HuH-7.5 (cell line): ENCODE measurements around the gene ZNF580.

Source experiments
- DNase-seq: peaks from one replicate; pipeline ENCODE4 v3.0.0; 2011; ENCODE audit warnings: low spot score

The ZNF580 gene

DNA sequence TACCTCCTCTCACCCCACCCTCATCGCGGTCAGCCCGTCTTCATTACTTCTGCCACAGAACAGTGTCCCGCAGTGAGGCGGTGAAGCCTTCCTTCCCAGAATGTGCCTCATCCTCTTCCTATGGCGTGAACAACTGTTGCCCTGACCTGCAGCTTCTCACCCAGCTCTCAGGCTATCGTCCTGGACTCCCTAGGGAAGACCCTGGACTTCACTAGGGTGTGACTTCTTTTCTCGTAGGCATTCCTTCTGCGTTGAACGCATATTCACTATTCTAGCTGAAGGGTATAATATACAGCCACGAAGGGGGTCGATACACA is 34.4 kb upstream of the ZNF580 start:
- DNase-seq: no peak

DNA sequence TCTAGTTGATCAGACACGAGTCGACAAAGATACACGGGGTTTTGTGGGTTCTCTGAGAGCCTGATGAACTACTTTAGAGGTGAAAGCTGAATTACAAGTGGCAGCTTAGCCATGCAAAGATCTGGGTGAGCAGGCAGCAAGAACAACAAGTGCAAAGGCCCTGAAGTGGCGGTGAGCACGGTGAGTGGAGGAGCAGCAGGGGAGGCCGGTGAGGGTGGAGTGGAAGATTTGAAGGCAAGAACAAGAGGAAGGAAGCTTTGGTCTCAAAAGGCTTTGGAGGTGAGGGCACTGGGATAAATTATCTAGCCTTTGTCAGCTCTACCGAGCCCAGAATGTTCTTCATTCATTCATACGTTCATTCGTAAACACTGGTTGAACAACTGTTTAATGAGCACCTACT is 34.0 kb upstream of the ZNF580 start:
- no peak for DNase-seq

DNA sequence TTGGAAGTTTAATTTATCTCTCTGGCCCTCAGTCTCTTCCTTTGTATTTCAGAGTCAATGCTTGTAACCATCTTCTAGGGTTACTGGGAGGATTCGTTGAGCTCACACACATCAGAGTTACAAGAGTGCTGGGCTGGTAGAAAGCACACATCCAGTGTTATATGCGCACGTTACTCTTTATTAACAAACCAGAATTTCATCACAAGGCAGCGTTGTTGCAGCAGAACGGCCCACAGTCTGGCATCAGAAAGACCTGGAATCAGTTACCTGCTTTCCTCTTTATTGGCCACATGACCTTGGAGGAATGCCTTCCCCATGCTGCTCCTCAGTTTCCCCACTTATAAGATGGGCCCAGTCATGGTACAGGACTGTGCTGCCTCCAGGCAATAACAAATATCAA is 31.5 kb upstream of the ZNF580 start:
- no peak for DNase-seq

DNA sequence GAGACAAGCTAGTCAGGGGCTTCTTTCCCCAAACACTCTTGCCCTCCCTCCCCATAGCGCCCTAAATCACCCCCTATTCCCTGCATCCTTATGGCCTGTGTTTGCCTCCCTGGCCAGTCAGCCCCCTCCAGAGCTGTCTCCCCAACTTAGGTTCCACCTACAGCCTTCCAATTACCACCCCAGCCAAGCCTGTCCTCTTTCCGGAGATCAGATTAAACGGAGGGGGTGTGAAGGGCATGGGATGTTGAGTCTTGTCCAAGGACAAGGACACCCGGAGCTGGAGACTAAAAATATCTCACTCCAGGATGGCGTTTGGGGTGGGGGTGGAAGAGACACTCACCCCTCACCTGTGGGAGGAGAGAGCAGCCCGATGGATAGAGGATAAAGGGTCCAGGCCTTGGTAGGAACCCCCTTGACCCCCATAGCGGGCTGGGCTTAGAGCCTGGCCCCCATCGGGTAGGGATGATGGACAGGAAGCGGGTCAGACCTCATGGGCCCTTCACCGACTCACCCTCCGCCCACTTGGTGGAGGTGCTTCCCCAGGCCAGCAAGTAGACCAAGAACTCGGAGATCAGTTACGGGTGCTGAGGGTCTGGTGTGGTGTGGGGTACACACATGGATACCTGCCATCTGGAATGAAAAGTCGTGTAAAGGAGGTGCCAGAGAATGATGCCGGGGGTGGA is 29.4 kb upstream of the ZNF580 start:
- DNase-seq: no peak

DNA sequence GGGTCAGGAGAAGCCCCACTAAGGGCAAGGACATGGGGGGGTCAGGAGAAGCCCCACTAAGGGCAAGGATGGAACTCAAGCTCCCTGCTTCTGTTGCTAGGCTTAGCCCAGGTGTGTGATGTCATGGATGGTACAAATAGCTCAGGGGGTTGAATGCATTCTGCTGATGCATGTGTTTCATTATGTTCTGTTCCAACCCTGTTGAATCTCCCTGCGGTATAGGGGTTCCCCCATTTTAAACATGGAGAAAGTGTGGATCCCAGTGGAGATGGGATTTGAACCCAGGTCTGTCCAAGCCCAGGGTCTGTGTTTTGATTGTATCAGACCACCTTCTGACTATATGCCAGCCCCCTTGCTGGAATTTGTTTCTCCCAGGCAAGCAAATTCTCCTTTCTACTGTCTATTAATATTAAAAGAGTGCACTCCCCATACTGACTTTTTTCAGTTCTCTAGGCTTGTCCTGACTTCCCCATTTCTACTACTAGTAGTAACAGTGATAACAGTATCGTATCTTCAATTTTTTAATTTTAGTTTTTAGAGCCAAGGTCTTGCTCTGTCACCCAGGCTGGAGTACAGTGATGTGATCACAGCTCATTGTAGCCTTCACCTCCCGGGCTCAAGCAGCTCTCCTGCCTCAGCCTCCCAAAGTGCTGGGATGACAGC is 28.7 kb upstream of the ZNF580 start:
- DNase-seq: no peak

DNA sequence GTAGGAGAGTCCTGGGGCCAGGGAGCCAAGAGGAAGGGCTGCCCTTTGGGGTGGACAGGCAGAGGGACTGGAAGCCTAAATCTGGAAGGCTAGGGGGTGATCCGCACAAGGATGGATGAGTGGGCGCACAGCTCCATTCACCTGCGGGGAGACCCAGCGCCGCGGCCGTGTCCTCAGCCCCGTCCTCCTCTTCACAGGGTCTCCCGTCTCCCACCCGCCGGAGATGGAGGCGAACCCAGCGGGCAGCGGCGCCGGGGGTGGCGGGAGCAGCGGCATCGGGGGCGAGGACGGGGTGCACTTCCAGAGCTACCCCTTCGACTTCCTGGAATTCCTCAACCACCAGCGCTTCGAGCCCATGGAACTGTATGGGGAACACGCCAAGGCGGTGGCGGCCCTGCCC is 27.4 kb upstream of the ZNF580 start:
- DNase-seq: no peak

DNA sequence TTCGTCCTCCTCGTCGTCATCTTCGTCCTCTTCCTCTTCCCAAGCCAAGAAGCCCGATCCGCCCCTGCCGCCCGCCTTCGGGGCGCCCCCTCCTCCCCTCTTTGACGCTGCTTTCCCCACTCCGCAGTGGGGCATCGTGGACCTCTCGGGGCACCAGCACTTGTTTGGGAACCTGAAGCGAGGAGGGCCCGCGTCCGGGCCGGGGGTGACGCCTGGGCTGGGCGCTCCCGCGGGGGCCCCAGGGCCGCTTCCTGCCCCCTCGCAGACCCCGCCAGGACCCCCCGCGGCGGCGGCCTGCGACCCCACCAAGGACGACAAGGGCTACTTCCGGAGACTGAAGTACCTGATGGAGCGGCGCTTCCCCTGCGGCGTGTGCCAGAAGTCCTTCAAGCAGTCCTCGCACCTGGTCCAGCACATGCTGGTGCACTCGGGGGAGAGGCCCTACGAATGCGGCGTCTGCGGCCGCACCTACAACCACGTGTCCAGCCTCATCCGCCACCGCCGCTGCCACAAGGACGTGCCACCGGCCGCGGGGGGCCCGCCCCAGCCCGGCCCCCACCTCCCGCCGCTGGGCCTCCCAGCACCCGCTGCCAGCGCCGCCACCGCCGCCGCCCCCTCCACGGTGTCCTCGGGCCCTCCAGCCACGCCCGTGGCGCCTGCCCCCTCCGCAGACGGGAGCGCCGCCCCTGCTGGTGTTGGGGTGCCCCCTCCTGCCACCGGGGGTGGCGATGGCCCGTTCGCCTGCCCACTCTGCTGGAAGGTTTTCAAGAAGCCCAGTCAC is 26.7 kb upstream of the ZNF580 start:
- DNase-seq: no peak

DNA sequence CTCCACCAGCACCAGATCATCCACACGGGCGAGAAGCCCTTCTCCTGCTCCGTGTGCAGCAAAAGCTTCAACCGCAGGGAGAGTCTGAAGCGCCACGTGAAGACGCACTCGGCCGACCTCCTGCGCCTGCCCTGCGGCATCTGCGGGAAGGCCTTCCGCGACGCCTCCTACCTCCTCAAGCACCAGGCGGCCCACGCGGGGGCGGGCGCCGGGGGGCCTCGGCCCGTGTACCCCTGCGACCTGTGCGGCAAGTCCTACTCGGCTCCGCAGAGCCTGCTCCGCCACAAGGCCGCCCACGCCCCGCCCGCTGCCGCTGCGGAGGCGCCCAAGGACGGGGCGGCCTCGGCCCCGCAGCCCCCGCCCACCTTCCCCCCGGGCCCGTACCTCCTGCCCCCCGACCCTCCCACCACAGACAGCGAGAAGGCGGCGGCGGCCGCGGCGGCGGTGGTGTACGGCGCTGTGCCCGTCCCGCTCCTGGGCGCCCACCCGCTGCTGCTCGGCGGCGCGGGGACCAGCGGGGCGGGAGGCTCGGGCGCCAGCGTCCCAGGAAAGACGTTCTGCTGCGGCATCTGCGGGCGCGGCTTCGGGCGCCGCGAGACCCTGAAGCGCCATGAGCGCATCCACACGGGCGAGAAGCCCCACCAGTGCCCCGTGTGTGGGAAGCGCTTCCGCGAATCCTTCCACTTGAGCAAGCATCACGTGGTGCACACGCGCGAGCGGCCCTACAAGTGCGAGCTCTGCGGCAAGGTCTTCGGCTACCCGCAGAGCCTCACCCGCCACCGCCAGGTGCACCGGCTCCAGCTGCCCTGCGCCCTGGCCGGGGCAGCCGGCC is 25.9 kb upstream of the ZNF580 start:
- no peak for DNase-seq

DNA sequence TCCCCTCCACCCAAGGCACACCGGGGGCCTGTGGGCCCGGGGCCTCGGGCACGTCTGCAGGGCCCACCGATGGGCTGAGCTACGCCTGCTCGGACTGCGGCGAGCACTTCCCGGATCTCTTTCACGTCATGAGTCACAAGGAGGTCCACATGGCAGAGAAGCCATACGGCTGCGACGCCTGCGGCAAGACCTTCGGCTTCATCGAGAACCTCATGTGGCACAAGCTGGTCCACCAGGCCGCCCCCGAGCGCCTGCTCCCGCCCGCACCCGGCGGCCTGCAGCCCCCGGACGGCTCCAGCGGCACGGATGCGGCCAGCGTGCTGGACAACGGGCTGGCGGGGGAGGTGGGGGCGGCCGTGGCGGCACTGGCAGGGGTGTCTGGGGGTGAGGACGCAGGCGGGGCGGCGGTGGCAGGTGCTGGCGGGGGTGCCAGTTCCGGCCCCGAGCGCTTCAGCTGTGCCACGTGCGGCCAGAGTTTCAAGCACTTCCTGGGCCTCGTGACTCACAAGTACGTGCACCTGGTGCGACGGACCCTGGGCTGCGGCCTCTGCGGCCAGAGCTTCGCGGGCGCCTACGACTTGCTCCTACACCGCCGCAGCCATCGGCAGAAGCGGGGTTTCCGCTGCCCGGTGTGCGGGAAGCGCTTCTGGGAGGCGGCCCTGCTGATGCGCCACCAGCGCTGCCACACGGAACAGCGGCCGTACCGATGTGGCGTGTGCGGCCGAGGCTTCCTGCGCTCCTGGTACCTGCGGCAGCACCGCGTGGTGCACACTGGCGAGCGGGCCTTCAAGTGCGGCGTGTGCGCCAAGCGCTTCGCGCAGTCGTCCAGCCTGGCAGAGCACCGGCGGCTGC is 25.0 kb upstream of the ZNF580 start:
- DNase-seq: no peak

DNA sequence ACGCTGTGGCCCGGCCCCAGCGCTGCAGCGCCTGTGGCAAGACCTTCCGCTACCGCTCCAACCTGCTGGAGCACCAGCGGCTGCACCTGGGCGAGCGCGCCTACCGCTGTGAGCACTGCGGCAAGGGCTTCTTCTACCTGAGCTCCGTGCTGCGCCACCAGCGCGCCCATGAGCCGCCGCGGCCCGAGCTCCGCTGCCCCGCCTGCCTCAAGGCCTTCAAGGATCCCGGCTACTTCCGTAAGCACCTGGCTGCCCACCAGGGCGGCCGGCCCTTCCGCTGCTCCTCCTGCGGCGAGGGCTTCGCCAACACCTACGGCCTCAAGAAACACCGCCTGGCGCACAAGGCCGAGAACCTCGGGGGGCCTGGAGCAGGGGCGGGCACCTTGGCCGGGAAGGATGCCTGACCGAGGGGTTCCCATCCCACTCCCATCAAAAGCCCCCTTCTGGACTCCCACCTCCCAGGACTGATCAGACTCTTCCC is 24.4 kb upstream of the ZNF580 start:
- no peak for DNase-seq

DNA sequence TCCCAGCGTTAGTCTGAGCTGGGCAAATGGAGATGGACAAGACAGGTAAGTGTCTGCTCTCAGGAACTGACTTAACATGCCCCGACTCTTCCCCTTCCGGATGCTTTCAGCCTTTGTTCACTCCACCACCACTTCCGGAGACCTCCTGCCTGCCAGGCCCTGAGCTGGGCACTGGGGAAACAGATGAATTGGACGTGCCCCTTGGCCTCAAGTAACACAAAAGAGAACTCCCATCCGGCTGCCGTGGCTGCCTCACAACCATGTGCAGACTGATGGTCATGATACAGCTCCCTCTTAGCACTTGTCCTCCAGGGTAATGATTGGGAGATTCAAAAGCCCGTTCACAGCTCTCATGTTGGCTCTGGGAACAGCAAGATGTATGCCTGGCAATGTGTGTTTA is 23.4 kb upstream of the ZNF580 start:
- DNase-seq: no peak

DNA sequence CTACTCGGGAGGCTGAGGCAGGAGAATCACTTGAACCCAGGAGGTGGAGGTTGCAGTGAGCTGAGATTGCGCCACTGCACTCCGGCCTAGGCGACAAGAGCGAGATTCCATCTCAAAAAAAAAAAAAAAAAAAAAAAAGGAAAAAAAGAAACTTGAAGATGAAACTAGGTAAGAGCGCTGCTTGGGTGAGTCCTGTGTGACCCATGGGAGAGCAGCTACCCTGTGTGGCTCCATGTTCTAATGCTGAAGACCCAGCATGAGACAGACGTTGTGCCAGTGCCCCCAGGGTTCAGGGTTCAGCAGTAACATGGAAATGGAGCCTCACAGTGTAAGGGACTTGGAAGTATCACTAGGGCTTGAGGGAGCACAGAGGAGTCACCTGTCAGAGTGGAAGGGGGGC is 22.4 kb upstream of the ZNF580 start:
- DNase-seq: no peak

DNA sequence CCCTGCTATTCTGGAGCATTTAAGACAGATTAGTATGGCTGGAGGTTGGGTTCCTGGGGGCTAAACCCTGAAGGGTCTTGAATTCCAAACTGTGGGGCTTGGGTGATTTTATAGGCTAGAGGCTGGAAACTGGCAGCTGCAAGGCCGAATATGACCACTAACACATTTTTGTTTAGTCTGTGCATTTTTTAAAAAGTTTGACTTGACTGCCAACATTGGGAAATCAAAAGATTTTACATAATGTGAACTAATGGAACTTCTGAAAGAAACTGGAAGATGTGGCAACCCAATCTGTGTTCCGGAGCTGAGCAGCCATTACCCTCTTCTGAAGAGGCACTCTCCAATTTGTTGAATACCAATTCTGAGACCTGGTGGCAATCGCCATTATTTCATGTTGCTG is 21.5 kb upstream of the ZNF580 start:
- no peak for DNase-seq

DNA sequence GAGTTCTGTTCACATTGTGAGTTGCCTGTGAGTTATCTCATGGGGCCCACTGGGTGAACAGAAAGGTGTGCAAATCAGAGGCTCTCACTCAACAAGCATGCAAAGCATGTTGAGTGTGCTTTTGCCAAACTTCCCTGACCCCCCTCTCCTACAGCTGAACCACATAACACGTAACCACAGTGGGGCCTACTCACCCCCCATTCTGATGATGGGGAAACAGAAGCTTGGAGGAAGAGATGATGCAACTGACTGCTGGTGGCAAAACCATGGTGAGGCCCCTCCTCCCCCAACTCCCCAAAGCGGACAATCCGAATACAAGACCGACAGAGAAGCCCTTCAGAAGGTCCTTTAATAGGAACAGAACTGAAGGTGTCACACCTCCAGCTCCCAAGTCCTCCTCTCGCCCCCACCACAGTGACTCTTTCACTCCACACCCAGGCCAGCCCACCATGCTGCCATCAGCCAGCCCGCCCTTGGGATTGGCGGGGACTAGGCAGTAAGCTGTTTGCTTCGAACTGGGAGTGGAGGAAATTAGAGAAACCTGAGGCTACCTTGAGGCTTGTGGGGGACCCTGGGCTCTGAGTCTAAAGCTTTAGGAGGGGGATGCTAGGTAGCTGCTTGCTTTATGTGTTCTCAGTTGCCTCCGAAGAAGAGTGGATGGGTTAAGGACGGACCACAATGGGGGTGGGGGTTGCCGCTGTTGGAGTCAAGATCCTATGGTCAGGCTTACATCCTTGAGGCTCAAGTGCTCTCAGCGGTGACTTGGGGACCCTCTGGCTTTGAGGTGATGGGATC is 20.2 kb upstream of the ZNF580 start:
- no peak for DNase-seq

DNA sequence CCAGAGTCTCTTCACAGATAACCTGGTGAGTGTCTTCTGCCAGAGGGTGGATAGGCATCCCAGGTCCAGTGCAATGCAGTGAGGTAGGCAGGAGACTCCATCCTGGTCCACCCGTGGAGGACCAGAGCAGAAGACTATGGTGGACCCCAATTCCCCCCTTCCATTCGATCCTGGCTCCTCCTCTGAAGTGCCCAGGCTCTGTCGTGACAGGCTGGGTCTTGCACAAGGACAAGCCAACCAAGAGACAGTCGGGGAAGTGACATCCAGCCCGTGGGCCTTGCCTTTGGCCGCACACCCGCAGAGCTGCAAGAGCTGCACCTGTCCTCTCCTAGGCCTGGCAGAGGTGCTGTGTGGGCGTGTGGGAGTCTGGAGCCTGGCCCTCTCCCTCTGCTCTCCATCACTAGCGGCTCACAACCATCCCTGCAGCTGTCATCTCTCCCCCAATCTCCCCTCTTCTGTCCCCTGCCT is 19.6 kb upstream of the ZNF580 start:
- DNase-seq: no peak

DNA sequence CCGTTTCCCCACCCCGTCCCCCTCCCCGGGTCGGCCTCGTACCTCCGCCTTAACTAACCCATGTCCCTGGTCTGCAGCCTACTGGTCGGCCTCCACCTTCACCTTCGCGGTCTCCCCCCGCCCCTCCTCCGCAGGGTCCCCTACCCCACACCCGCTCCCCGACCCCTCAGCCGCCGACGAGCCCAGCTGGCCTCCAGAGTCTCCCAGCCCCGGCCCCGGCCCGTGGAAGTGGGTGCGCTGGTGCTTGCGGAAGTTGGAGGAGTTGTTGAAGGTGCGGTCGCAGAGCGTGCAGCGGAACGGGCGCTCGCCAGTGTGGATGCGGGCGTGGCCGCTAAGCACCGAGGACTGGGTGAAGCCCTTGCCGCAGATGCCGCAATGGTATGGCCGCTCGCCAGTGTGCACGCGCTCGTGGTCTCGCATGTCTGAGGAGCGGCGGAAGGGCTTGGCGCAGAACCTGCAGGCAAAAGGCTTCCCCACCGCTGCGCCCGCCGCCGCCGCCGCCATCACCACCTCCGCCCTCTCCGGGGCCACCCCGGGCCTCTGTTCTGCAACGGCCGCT is 19.1 kb upstream of the ZNF580 start:
- DNase-seq: no peak

DNA sequence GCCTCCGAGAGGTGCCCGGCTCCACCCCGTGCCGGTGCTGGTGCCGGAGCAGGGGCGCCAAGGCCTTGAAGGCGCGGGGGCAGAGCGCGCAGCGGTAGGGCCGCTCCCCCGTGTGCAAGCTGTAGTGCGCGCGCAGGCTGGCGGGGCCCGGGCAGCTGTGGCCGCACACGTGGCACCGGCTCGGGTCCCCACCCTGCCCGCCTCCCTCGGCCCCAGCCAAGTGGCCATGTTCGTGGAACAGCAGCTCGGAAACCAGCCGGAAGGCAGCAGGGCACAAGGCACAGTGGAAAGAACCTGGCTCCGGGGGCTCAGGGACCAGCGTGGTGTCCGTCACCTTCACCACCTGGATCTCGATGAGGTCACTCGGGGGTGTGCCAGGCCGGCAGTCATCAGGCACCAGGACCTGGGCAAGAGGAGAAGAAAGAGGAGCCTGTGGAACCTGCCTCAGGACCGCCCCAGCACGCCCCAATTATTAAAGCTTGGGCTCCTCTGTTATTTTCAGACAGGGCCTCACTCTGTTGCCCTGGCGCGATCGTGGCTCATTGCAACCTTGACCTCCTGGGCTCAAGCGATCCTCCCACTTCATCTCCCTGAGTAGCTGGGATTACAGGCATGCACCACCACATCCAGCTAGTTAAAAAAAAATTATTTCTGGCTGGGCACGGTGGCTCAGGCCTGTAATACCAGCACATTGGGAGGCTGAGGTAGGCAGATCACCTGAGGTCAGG is 18.4 kb upstream of the ZNF580 start:
- no peak for DNase-seq

DNA sequence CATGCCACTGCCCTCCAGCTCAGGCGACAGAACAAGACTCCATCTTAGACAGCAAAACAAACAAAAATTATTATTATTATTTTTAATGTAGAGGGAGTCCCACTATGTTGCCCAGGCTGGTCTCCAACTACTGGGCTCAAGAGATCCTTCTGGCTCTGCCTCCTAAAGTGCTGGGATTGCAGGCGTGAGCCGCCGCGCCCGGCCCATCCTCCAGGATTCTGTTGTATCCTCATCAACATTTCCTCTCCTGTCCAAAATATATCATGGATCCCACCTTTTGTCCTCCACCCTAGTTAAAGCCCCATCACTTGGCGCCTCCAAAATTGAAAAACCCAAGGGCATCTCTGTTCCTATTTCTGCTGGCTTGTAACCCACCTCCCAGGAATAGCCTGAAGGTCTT is 17.7 kb upstream of the ZNF580 start:
- DNase-seq: no peak

DNA sequence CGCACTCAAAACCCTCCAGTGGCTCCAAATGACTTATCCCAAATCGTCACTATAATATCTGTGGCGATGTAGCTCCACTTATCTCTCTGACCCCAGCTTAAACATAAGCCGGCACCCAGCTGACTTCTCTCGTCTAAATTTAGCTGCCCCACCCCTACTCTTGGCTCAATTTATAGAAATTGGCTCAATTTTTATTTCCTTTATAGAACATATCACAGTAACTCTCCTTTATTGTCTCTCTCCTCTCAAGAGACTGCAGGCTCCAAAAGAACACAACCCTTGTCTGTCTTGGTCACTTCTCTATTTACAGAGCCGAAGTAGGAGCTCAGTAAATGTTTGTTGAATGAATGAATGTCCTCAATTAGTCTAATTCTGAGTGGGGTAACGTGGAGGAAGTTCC is 17.2 kb upstream of the ZNF580 start:
- no peak for DNase-seq
